ENCODE results near the gene KAZN. TPM values are rescaled to one million over a fixed set of nuclear protein-coding genes. Genes with fewer than 3 reads are reported as not detected.

Gene KAZN
- total RNA-seq, 1 donor from 2014 or later: 33.5 TPM

DNA sequence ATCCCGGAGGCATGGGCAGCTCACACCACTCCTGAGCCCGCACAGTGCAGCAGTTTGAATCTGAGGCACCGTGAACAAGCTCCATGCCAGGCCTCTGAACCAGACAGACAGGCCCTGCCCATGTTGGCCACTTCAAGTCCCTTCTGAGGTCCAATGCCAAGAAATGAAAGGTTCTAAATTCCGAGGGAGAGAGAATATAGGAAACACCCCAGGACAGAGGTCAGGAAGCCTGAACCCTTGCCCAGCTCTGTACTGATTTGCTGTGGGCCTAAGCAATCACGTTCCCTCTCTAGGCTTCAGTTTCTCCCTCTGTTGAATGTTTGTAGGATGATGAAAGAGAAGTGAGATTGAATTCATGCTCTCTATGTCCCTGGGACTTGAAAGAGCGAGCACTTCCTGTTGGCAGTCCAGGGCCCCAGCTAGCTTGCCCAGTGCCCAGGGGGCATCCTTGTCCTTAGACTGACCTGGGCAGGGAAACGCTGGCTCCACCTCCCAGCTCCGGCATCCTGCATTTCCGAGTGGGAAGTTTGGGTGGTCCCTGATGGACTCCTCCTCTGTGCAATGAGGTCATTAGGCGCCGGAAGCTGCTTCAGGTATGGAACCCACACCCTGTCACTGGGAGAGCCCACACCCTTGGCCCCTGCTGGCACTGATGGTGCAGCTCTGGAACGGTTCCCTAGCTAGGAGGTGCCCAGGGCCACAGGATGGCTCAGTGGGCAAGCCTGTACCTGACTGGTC lies 312.7 kb downstream of the KAZN start:
- ATAC-seq (peak; percentile 66), DNase-seq (no peak)
- TF ChIP-seq, protein P1, sequence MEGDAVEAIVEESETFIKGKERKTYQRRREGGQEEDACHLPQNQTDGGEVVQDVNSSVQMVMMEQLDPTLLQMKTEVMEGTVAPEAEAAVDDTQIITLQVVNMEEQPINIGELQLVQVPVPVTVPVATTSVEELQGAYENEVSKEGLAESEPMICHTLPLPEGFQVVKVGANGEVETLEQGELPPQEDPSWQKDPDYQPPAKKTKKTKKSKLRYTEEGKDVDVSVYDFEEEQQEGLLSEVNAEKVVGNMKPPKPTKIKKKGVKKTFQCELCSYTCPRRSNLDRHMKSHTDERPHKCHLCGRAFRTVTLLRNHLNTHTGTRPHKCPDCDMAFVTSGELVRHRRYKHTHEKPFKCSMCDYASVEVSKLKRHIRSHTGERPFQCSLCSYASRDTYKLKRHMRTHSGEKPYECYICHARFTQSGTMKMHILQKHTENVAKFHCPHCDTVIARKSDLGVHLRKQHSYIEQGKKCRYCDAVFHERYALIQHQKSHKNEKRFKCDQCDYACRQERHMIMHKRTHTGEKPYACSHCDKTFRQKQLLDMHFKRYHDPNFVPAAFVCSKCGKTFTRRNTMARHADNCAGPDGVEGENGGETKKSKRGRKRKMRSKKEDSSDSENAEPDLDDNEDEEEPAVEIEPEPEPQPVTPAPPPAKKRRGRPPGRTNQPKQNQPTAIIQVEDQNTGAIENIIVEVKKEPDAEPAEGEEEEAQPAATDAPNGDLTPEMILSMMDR (IDR thresholded peaks at IDR 0.05): no peak
- Histone ChIP-seq H3K27me3 (no peaks in the 10 kb centered on the region), H3K27ac (no peak overlapping the region), H3K4me3 (no peak overlapping the region), H3K9me3 (no peaks in the 10 kb centered on the region), H3K4me1 (peaks cover 13% of the 10 kb centered on the region), H3K36me3 (no peaks in the 10 kb centered on the region)
- intact Hi-C loops (cut with DNase I): no loop called here

DNA sequence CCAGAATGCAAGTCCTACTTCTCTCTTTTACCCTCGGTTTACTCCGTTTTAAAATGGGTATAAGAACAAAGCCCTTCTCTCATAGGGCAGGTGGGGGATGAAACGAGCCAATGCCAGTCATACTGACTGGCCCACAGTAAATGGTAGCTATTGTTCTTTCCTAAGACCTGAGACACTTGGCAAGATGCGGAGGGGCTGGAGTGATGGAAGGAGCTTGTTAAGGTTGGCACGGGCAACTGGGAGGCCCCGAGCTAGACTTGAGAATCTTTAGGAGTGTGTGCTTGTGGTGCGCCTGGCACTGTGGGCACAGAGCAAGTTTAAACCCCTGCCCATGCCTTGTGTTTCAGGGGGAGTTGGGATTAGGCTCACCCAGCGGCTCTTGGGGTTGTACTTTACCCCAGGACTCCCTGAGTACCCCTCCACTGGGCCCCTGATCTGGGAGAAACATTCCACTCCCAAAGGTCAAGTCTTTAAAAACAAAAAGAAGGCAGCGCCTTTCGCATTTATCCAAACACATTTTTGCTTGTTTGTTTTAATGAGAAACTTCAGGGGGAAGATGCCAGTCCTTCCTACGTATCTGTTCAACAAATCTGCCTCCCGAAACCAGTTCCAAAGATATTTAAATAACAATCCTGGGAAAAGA lies 314.5 kb downstream of the KAZN start:
- ATAC-seq (no peak), DNase-seq (no peak)
- TF ChIP-seq, protein P1 (IDR thresholded peaks at IDR 0.05): no peak
- Histone ChIP-seq H3K9me3 (no peaks in the 10 kb centered on the region), H3K27me3 (no peaks in the 10 kb centered on the region), H3K36me3 (no peaks in the 10 kb centered on the region), H3K4me3 (no peak overlapping the region), H3K27ac (no peak overlapping the region), H3K4me1 (peaks cover 13% of the 10 kb centered on the region)
- intact Hi-C loops (cut with DNase I): no loop called here

DNA sequence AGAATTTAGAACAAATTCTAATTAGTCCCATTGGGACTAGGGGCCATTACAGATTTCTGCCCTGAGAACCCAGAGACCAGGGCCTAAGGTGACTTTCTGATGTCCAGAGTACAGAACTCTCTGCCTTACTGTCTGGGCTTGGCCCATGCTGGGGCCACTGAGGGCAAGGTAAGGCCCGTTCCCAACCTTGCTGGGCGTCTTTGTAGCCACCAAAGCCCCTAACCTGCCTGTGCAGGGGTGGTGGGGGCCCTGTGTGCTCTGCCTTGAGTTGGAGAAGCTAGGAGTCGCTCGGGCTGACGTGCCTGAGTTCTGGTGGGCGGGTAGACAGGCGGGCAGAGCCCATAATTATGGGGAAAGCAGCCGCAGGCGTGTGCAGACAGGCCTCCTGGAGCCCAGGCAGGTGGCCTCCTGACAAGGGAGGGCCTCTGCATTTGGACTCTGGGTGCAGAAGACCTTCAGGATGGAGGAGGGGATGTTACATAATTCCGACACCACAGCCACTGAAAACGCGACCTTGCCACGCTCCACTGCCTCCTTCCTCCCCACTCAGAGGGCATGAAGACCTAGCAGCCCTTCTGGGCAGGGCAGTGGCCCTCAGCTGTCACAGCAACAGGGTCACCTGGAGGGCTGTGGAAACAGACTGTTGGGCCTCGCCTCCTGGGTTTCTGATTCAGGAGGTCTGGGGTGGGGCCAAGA lies 315.1 kb downstream of the KAZN start:
- H3K27me3 ChIP-seq: no peaks in the 10 kb centered on the region
- TF ChIP-seq, protein P1 (IDR thresholded peaks at IDR 0.05): no peak
- DNase-seq (no peak), ATAC-seq (no peak)
- no peak overlapping the region for H3K4me3 ChIP-seq
- H3K4me1 ChIP-seq: peaks cover 13% of the 10 kb centered on the region
- H3K36me3 ChIP-seq: no peaks in the 10 kb centered on the region
- no peaks in the 10 kb centered on the region for H3K9me3 ChIP-seq
- no peak overlapping the region for H3K27ac ChIP-seq
- intact Hi-C loops (cut with DNase I): no loop called here

DNA sequence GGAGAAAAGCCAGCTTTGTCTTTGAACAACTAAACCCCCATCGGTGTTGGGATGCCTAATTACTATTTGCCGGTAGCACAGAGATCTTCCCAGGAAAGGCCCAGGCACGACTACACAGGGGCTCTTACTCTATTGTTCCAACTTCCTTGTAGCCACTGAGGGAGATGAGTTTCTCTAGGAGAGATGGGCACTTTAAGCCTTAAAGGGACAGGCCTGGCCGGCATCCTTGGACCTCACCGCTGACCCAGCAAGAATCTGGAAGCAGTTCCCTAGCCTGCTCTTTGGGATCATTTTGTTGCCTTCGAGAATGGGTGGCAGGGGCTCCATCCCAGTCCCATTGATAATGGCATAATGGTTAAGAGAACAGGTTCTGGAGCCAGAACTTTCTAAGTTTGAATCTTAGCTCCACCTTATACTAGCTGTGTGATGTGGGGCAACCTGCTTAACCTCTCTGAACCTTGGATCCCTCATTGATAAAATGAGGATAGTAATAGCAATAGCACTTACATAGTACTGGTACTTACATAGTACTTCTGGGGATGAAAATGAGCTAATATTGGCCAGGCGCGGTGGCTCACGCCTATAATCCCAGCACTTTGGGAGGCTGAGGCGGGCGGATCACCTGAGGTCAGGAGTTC lies 316.0 kb downstream of the KAZN start:
- H3K9me3 ChIP-seq: no peaks in the 10 kb centered on the region
- H3K4me3 ChIP-seq: no peak overlapping the region
- ATAC-seq (no peak), DNase-seq (no peak)
- no peak overlapping the region for H3K27ac ChIP-seq
- intact Hi-C loops (cut with DNase I): no loop called here
- no peaks in the 10 kb centered on the region for H3K36me3 ChIP-seq
- H3K4me1 ChIP-seq: peaks cover 13% of the 10 kb centered on the region
- TF ChIP-seq, protein P1 (IDR thresholded peaks at IDR 0.05): no peak
- no peaks in the 10 kb centered on the region for H3K27me3 ChIP-seq

DNA sequence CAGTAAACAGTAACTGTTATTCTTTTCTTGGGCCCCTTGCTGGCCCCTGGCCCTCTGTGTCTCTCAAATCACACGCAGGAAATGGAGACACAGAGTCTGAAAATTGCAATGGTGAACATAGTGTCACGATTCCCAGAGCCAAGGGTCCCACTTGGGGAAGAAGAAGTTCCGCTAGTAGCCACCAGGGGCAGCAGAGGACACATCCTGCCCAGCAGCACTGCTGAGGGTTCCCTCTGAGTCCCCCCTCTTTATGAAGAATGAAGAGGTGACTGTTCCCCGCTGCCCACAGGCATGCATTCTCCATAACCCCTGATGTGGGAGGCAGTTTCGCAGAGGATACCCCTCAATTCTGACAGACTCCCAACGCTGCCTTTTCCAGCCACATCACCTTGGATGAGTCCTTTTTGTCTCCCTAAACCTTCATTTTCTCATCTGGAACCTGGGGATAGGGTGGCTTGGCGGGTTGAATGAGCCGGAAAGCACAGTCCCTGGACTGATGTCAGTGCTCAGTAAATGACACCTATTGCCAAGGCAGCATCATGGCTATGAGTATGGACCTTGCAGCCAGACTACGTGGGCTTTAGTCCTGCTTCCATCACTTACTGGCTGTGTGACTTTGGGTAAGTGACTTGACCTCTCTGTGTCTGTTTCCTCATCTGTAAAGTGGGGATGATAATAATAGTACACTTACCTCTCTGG lies 317.0 kb downstream of the KAZN start:
- ATAC-seq: peak; percentile 78
- Histone ChIP-seq H3K4me3 (no peak overlapping the region), H3K27me3 (no peaks in the 10 kb centered on the region), H3K27ac (no peak overlapping the region), H3K36me3 (no peaks in the 10 kb centered on the region), H3K4me1 (peaks cover 12% of the 10 kb centered on the region), H3K9me3 (no peaks in the 10 kb centered on the region)
- TF ChIP-seq, protein P1 (IDR thresholded peaks at IDR 0.05): peak; percentile 96
- intact Hi-C loops (cut with DNase I): no loop called here
- no peak for DNase-seq

Data from upper lobe of right lung (tissue), 1 donor.